ENCODE data around the gene MRPL21. TPM values are rescaled to one million over a fixed set of nuclear protein-coding genes. Genes with fewer than 3 reads are reported as not detected.

Gene MRPL21
- total and polyA plus RNA-seq, 2 of the 8 experiments (the other 6 are each of a cell fraction or from before 2014, with no cell fraction given), result 102 to 107 TPM

GRCh38 chr11:68942751-68943271 lies 39.2 kb upstream of the MRPL21 start:
- H3K79me1 ChIP-seq (ENCODE audit: low read depth, low read length), result no peaks in the 10 kb centered on the region
- no peak overlapping the region for H2AFZ ChIP-seq (ENCODE audit: low read length)
- no peak overlapping the region for H3K23ac ChIP-seq (ENCODE audit: insufficient read length)
- no peak overlapping the region for H4K91ac ChIP-seq (replicated peaks; ENCODE audit: insufficient read length, low read length)
- H3K18ac ChIP-seq (ENCODE audit: extremely low read depth, low read length), result no peak overlapping the region
- peaks cover 0 to 2% of the 10 kb centered on the region in 2 experiments for H4K20me1 ChIP-seq (replicated peaks in 1 of 2; ENCODE audit: control insufficient read depth in 1 of 2, insufficient read depth in 2 of 2, low read length in 2 of 2)
- H3K14ac ChIP-seq (ENCODE audit: insufficient read length), result no peak overlapping the region
- H3K23me2 ChIP-seq (ENCODE audit: low read depth, low read length), result no peaks in the 10 kb centered on the region
- no peaks in the 10 kb centered on the region for H3K79me2 ChIP-seq (ENCODE audit: control insufficient read depth in 1 of 2, insufficient read depth in 2 of 2, low read length in 2 of 2)
- H4K8ac ChIP-seq (ENCODE audit: extremely low read depth, insufficient read depth, low read length), result no peak overlapping the region; the same call in 1 of the 2 replicates
- no peak overlapping the region for H2AK5ac ChIP-seq (ENCODE audit: low read depth, low read length)
- POLR2A ChIA-PET (ENCODE audit: partially characterized antibody), result interaction anchor here (1.0 kb wide), 1 partner anchor 9 kb away, joined by 5 read pairs; no protein-coding TSS in a partner anchor
- FAIRE-seq (no peak), DNase-seq (ENCODE audit: low read depth in 1 of 2, low spot score in 2 of 2) (no peak)
- H3K9ac ChIP-seq (replicated peaks in 1 of 4; ENCODE audit: extremely low read depth in 1 of 4, low read depth in 3 of 4, low read length in 3 of 4), result no peak overlapping the region
- H3K36me3 ChIP-seq (ENCODE audit: control insufficient read depth in 2 of 4, insufficient read depth in 4 of 4, low read length in 3 of 4), result peaks cover 0 to 5% (median 4%) of the 10 kb centered on the region in 4 experiments; a peak in 3 of 8 replicates
- no peaks in the 10 kb centered on the region for H3K27me3 ChIP-seq (replicated peaks in 1 of 4; ENCODE audit: control insufficient read depth in 3 of 4, extremely low read depth in 1 of 4, insufficient read depth in 3 of 4, low read length in 3 of 4)
- H3K4me3 ChIP-seq (ENCODE audit: extremely low read depth in 1 of 4, insufficient read depth in 2 of 4, low read depth in 3 of 4, low read length in 4 of 4), result no peak overlapping the region
- no peak overlapping the region for H3K4ac ChIP-seq (replicated peaks; ENCODE audit: insufficient read length, low read depth, low read length)
- no peak overlapping the region for H2BK20ac ChIP-seq (ENCODE audit: low read length)
- no peak overlapping the region for H3K4me2 ChIP-seq (ENCODE audit: insufficient read depth in 1 of 2, low read depth in 2 of 2, low read length in 2 of 2)
- no peak overlapping the region for H4K5ac ChIP-seq (ENCODE audit: insufficient read length, low read depth, low read length)
- peaks cover 0 to 2% (median 0%) of the 10 kb centered on the region in 4 experiments; a peak in 1 of 7 replicates for H3K4me1 ChIP-seq (replicated peaks in 1 of 4; ENCODE audit: control insufficient read depth in 3 of 4, insufficient read depth in 4 of 4, low read length in 3 of 4)
- no peak overlapping the region for H3K56ac ChIP-seq (replicated peaks; ENCODE audit: insufficient read length, low read depth, low read length)
- no peak overlapping the region for H2BK12ac ChIP-seq (ENCODE audit: low read depth, low read length)
- CTCF ChIA-PET (ENCODE audit: partially characterized antibody), result interaction anchor here (0.6 to 3.0 kb wide), 4 partner anchors 8 to 1225 kb away, joined by 3 to 14 read pairs (median 6); no protein-coding TSS in a partner anchor
- TF ChIP-seq ZNF274 (IDR thresholded peaks at IDR 0.05; ENCODE audit: borderline replicate concordance, extremely low read depth, low read length) (no peak), RXRA (IDR thresholded peaks at IDR 0.05; ENCODE audit: insufficient read depth, low read depth, low read length) (no peak), POU5F1 (IDR thresholded peaks at IDR 0.05; ENCODE audit: low read depth, low read length) (no peak)
- 86% methylated on average over 9 of the region's 9 CpGs; no CpG with 5 or more reads in 1 of the 2 experiments for WGBS, 2 experiments (ENCODE audit: extremely low coverage in 1 of 2, insufficient coverage in 1 of 2, insufficient read length in 1 of 2, insufficient replicate concordance in 2 of 2, low coverage in 1 of 2, low lambda C conversion rate in 2 of 2, missing lambda C conversion rate in 1 of 2)
- H2BK15ac ChIP-seq (ENCODE audit: low read length), result no peak overlapping the region
- no peak overlapping the region for H3K27ac ChIP-seq (ENCODE audit: low read depth, low read length)
- H2BK5ac ChIP-seq (ENCODE audit: low read depth, low read length), result no peak overlapping the region
- H3K9me3 ChIP-seq (ENCODE audit: insufficient read depth in 2 of 2, low read depth in 1 of 2, low read length in 1 of 2), result no peaks in the 10 kb centered on the region
- no peak overlapping the region for H2BK120ac ChIP-seq (replicated peaks; ENCODE audit: low read depth, low read length)
